Endothelial cell of umbilical vein (primary cell): ENCODE measurements around the gene ANAPC5.

Experiments
- CTCF ChIP-seq, 2 donors: IDR thresholded peaks; 1 replicate in 1 of 2; 2 replicates in 1 of 2; pipeline ENCODE4 v1.5.1; 2011; ENCODE audit warnings: low read length in 2 of 2, mild to moderate bottlenecking in 2 of 2, moderate library complexity in 2 of 2, control low read depth in 1 of 2, inconsistent platforms in 1 of 2, low read depth in 1 of 2; ENCODE audit not compliant: insufficient read depth in 1 of 2; ENCODE audit errors: extremely low read depth in 1 of 2
- EZH2 ChIP-seq: IDR thresholded peaks from 2 replicates; pipeline ENCODE4 v1.6.1; 2012; ENCODE audit warnings: borderline replicate concordance, low read depth, mild to moderate bottlenecking, moderate library complexity, low read length, inconsistent platforms; ENCODE audit not compliant: severe bottlenecking
- GATA2 ChIP-seq: IDR thresholded peaks from 2 replicates; pipeline ENCODE4 v1.7.0; 2011; ENCODE audit warnings: low read depth, mild to moderate bottlenecking, moderate library complexity, mixed read lengths, low read length; ENCODE audit not compliant: insufficient read length, insufficient read depth
- JUN ChIP-seq: IDR thresholded peaks from 2 replicates; pipeline ENCODE4 v1.6.1; 2011; ENCODE audit warnings: borderline replicate concordance, low read depth; ENCODE audit not compliant: insufficient read length, insufficient read depth
- MAX ChIP-seq: IDR thresholded peaks from 2 replicates; pipeline ENCODE4 v1.6.1; 2011; ENCODE audit not compliant: insufficient read depth, insufficient read length
- MYC ChIP-seq: IDR thresholded peaks from one replicate; pipeline ENCODE4 v1.6.1; 2011; ENCODE audit warnings: mild to moderate bottlenecking, low read depth, low read length
- POLR2A ChIP-seq: IDR thresholded peaks from 2 replicates; pipeline ENCODE4 v1.6.1; 2012; ENCODE audit warnings: low read depth, mild to moderate bottlenecking, control low read depth, low read length
- POLR2AphosphoS5 ChIP-seq: IDR thresholded peaks from 2 replicates; pipeline ENCODE4 v1.6.1; 2012; ENCODE audit warnings: low read depth, mild to moderate bottlenecking, control low read depth, low read length, moderate library complexity; ENCODE audit not compliant: insufficient read depth

- no peak for TF ChIP-seq CTCF (IDR thresholded peaks at IDR 0.05; ENCODE audit: extremely low read depth in 1 of 2, insufficient read depth in 1 of 2, low read depth in 1 of 2, low read length in 2 of 2)
- TF ChIP-seq POLR2A: no peak
- TF ChIP-seq EZH2: no peak
- TF ChIP-seq POLR2AphosphoS5: no peak
- TF ChIP-seq JUN: no peak
- TF ChIP-seq MAX: no peak
- TF ChIP-seq MYC: no peak
- TF ChIP-seq GATA2: no peak
These were observed 31.4 kb upstream of the ANAPC5 start for GRCh38 chr12:121383601-121384021.
